Common myeloid progenitor, CD34-positive (primary cell): ENCODE measurements around the gene SLC6A9.

Experiments used
- CTCF ChIA-PET: fragments of 350-600 bp; sonication (Branson Sonifier 250); formaldehyde crosslinking; loops from one replicate; lab custom pipeline; 2021; ENCODE audit warnings: antibody characterized with exemption; lab: Charles Lee
- POLR2A ChIA-PET: fragments of 350-600 bp; sonication (Branson Sonifier 250); formaldehyde crosslinking; loops from one replicate; lab custom pipeline; 2021; ENCODE audit warnings: antibody characterized with exemption; lab: Charles Lee
- DNase-seq, 3 donors: peaks; one replicate each; pipeline versions ENCODE4 v3.0.0 to v3.0.0-alpha.2; 2013
- H3K27ac ChIP-seq, 2 experiments: 1 replicate in 1 of 2; 2 replicates in 1 of 2; pipeline ENCODE4 v1.7.0; 2013; ENCODE audit warnings: inconsistent platforms in 2 of 2, low read length in 2 of 2, mild to moderate bottlenecking in 2 of 2, low read depth in 1 of 2, moderate library complexity in 1 of 2; ENCODE audit not compliant: severe bottlenecking in 2 of 2, insufficient read depth in 1 of 2, poor library complexity in 1 of 2
- H3K27me3 ChIP-seq, 5 experiments: replicated peaks in 2 of 5; 1 replicate in 3 of 5; 2 replicates in 2 of 5; pipeline versions ENCODE4 v1.6.1 to v1.7.0; 2013; ENCODE audit warnings: low read length in 4 of 5, mild to moderate bottlenecking in 2 of 5, moderate library complexity in 2 of 5, inconsistent platforms in 1 of 5; ENCODE audit not compliant: insufficient read depth in 5 of 5, control insufficient read depth in 4 of 5
- H3K36me3 ChIP-seq, 4 experiments: 1 replicate in 2 of 4; 2 replicates in 2 of 4; pipeline versions ENCODE4 v1.6.1 to v1.7.0; 2013; ENCODE audit warnings: low read length in 3 of 4, control low read depth in 1 of 4, mild to moderate bottlenecking in 1 of 4; ENCODE audit not compliant: control insufficient read depth in 4 of 4, insufficient read depth in 4 of 4
- H3K4me1 ChIP-seq, 4 experiments: 1 replicate in 3 of 4; 2 replicates in 1 of 4; pipeline versions ENCODE4 v1.6.1 to v1.7.1; 2013; ENCODE audit warnings: low read length in 3 of 4, mild to moderate bottlenecking in 3 of 4, control low read depth in 1 of 4, inconsistent platforms in 1 of 4, moderate library complexity in 1 of 4; ENCODE audit not compliant: control insufficient read depth in 4 of 4, insufficient read depth in 4 of 4; ENCODE audit errors: control extremely low read depth in 1 of 4
- H3K4me3 ChIP-seq, 7 experiments: 1 replicate in 4 of 7; 2 replicates in 3 of 7; pipeline versions ENCODE4 v1.5.1 to v1.7.0; 2013; ENCODE audit warnings: mild to moderate bottlenecking in 7 of 7, low read length in 6 of 7, moderate library complexity in 6 of 7, inconsistent platforms in 2 of 7, low read depth in 2 of 7, control low read depth in 1 of 7; ENCODE audit not compliant: insufficient read depth in 4 of 7, control insufficient read depth in 1 of 7; ENCODE audit errors: extremely low read depth in 1 of 7
- H3K9me3 ChIP-seq, 5 experiments: 1 replicate in 4 of 5; 2 replicates in 1 of 5; pipeline versions ENCODE4 v1.6.1 to v1.7.1; 2013; ENCODE audit warnings: low read length in 4 of 5, mild to moderate bottlenecking in 2 of 5, inconsistent platforms in 1 of 5, low read depth in 1 of 5, moderate library complexity in 1 of 5; ENCODE audit not compliant: control insufficient read depth in 4 of 5, insufficient read depth in 2 of 5; ENCODE audit errors: control extremely low read depth in 1 of 5
- WGBS: methylation state at CpG from one replicate; pipeline ENCODE4 v1.1.5; 2013; ENCODE audit not compliant: insufficient coverage; 5-methylcytosine and 5-hydroxymethylcytosine counted together

The SLC6A9 gene

DNA sequence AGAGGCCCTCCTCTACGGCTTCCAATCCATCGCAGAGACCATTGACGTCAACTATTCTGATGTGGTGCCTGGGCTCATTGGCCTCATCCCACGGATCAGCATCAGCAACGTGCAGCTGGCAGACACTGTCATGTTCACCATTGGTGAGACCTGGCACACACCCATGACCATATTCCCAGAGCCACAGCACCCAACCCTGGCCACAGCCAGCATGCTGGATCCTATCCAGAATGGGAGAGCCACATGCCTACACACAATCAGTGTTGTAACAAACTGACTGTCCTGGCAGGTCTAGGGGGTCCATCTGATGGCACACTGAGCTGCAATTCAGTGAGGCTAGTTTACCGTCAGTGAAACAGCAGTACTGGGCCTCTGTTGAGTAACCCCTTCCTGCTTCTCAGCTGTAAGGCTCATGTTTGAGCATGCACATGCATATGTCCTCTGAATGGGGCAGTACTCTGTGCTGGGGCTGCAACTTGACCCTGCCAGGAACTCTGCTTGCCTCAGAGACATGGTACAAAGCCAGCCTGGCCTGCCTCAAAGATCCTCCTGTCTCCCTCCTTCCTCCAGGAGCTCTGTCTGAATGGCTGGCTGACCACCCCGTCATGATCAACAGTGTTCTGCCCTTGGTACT is 73.7 kb downstream of the SLC6A9 start:
- Histone ChIP-seq H3K4me3 (no peak overlapping the region), H3K9me3 (no peaks in the 10 kb centered on the region), H3K27ac (no peak overlapping the region), H3K27me3 (no peaks in the 10 kb centered on the region), H3K36me3 (peaks cover 3 to 57% (median 38%) of the 10 kb centered on the region in 4 experiments), H3K4me1 (no peaks in the 10 kb centered on the region)
- ChIA-PET CTCF (interaction anchor here (1.8 to 3.7 kb wide), 3 partner anchors 10 to 24 kb away, joined by 5 to 22 read pairs (median 7); partner anchors contain the start of genes ARTN, DPH2 and IPO13), POLR2A (no interaction called here)
- 97% methylated on average over 7 of the region's 7 CpGs for WGBS
- DNase-seq, result no peak

DNA sequence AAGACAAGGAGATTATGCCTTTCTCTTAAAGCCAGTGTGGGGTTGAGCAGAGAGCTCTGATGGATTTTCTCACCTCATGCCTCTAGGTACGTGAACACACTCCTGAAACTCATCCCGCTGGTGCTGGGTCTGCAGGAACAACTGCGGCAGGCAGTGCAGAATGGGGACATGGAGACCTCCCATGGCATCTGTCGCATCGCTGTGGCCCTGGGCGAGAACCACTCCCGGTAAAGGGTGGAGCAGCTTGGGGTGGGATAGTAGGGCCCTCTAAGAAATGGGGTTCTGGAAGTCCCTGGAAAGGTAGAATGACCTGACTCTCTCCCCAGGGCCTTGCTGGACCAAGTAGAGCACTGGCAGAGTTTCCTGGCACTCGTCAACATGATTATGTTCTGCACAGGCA is 75.0 kb downstream of the SLC6A9 start:
- POLR2A ChIA-PET, result no interaction called here
- Histone ChIP-seq H3K27ac (no peak overlapping the region), H3K36me3 (peaks cover 3 to 48% (median 28%) of the 10 kb centered on the region in 4 experiments), H3K27me3 (no peaks in the 10 kb centered on the region), H3K9me3 (no peaks in the 10 kb centered on the region), H3K4me3 (no peak overlapping the region), H3K4me1 (no peaks in the 10 kb centered on the region)
- DNase-seq, result no peak
- 100% methylated on average over 8 of the region's 8 CpGs for WGBS
- CTCF ChIA-PET, result interaction anchor here (0.7 to 4.2 kb wide), 5 partner anchors 8 to 192 kb away, joined by 3 to 18 read pairs (median 7); partner anchors contain the start of gene ARTN

DNA sequence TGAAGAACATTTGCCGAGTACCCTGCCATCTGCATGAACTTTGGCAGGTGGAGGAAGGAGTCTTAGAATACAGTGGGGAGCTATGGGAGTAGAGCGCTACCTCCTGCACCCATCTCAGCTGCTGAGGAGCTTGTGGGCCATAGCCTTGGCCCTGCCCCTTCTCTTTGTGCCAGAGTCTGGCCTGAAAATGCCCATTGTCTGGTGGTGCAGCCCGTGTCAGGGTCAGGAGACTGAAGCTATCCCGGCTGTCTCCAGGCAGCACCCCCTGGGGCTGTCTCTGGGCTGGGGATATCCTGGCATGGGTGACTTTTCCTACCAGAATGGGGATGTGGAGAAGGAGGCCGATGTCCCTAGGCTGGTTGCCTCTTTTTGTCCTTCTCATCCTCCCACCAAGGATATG is 77.2 kb downstream of the SLC6A9 start:
- H3K9me3 ChIP-seq, result no peaks in the 10 kb centered on the region
- H3K27ac ChIP-seq, result no peak overlapping the region
- peaks cover 6 to 42% (median 27%) of the 10 kb centered on the region in 4 experiments for H3K36me3 ChIP-seq
- ChIA-PET POLR2A (no interaction called here), CTCF (interaction anchor here (0.7 to 4.2 kb wide), 6 partner anchors 10 to 52 kb away, joined by 3 to 18 read pairs (median 4); partner anchors contain the start of genes ARTN, ATP6V0B and DPH2)
- no CpG with 5 or more reads among the region's 5 CpGs for WGBS
- no peak overlapping the region for H3K4me3 ChIP-seq
- DNase-seq, result no peak
- no peaks in the 10 kb centered on the region for H3K27me3 ChIP-seq
- no peaks in the 10 kb centered on the region for H3K4me1 ChIP-seq

DNA sequence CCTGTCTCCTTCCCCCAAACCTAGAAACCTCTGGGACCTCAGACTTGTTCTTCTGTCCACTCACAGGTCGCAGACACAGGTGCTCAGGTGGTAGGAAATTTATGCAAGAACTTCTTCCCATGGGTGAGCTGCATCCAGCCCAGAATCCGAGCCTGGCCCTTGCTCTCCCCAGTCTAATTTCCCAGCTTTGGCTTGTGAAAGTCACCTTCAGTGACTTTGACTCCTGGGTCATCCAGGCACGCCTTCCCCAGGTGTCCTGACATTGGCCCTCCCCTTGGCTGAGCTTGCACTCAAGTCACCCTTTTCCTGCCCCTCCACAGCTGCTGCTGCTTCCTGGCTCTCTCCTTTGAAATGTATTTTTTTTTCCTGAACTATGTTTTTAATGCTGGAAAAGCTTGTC is 77.9 kb downstream of the SLC6A9 start:
- Histone ChIP-seq H3K4me1 (peaks cover 0 to 3% (median 0%) of the 10 kb centered on the region in 4 experiments), H3K27me3 (no peaks in the 10 kb centered on the region), H3K9me3 (no peaks in the 10 kb centered on the region), H3K4me3 (no peak overlapping the region), H3K27ac (no peak overlapping the region), H3K36me3 (peaks cover 6 to 36% (median 23%) of the 10 kb centered on the region in 4 experiments)
- ChIA-PET POLR2A (no interaction called here), CTCF (interaction anchor here (0.7 to 4.2 kb wide), 6 partner anchors 10 to 21 kb away, joined by 3 to 18 read pairs (median 4); partner anchors contain the start of genes ARTN, ATP6V0B and DPH2)
- DNase-seq, result no peak
- WGBS, result 96% methylated on average over 2 of the region's 3 CpGs

DNA sequence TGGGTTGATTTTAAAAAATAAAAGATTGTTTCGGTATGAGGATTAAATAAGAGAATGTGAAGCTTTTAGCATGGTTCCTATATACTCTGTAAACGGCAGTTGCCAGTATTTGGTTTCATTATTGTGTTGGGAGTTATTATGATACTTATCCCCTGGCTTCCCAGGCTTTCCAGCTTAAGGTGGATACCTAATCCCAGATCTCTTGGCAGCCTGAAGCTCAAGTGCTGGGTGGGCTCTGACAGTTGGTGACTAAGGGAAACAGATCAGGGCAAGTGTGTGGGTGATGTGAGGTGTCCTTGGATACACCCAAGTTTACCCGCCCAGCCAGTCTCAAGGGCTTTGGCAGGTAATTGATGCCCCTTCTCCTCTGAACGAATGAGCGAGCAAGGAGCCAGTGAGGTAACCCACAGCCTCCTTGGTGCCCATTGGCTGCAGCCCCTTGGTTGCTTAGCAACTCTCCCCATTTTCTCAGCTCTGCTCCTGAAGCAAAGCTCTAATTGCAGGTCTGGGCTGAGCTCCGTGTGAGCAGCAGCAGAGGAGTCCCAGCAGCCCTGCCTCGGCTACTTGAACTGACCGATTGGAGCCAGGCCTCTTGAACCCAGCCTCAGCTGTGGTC is 78.4 kb downstream of the SLC6A9 start:
- peaks cover 6 to 30% (median 19%) of the 10 kb centered on the region in 4 experiments for H3K36me3 ChIP-seq
- peaks cover 3 to 8% (median 4%) of the 10 kb centered on the region in 4 experiments for H3K4me1 ChIP-seq
- ChIA-PET CTCF (interaction anchor here (1.1 to 4.2 kb wide), 5 partner anchors 10 to 22 kb away, joined by 3 to 18 read pairs (median 4); partner anchors contain the start of genes ARTN and ATP6V0B), POLR2A (no interaction called here)
- peak in 1 of 3 donors; percentile 11 for DNase-seq
- H3K27ac ChIP-seq, result no peak overlapping the region
- no peaks in the 10 kb centered on the region for H3K27me3 ChIP-seq
- no peaks in the 10 kb centered on the region for H3K9me3 ChIP-seq
- H3K4me3 ChIP-seq, result no peak overlapping the region
- 100% methylated on average over 8 of the region's 8 CpGs for WGBS

DNA sequence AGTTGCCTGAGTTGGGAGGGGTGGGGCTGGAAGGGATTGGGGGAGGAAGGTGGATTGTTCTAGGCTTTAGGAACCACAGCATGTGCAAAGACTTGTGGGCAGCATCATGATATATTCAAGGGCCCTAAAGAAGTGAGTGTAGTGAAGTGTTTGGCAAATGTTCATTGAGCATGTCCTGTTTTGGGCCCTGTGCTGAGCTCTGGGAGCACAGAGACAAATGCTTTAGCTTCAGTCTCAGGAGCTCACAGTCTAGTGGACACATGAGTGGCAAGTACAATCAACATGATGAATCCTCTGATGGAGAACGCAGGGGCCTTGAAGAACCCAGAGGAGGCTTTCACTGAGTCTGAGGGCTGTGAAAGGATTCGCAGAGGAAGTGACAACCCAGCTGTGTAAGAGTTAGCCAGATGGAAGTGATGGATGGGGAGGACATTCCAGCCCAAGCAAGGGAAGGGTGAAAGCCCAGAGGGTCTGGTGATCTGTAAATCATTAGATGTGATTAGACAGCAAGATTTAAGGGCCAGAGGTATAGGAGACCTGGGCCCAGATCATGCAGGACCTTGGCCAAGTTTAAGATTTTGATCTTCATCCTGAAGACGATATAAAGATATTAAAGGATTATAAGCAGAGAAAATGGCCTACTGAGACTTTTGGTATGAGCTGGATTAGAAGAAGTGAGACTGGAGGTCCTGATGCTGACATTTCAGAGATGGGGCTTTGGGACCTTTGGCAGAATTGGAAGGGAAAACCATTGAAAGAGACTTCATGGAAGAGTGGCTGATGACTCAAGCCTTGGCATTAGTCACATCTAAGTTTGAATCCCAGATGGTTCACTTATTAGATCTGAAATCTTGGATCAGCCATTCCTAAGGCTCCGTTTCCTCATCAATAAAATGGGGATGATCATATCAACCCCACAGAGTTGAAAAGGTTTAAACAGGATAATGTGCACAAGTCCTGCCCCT is 80.0 kb downstream of the SLC6A9 start:
- CTCF ChIA-PET, result interaction anchor here (1.0 to 9.4 kb wide), 5 partner anchors 15 to 39 kb away, joined by 3 to 120 read pairs (median 3); partner anchors contain the start of gene ARTN
- POLR2A ChIA-PET, result interaction anchor here (1.0 kb wide), 1 partner anchor 177 kb away, joined by 3 read pairs; no protein-coding TSS in a partner anchor
- Histone ChIP-seq H3K27me3 (no peaks in the 10 kb centered on the region), H3K4me3 (no peak overlapping the region), H3K27ac (no peak overlapping the region), H3K9me3 (no peaks in the 10 kb centered on the region), H3K4me1 (peaks cover 6 to 17% (median 13%) of the 10 kb centered on the region in 4 experiments), H3K36me3 (peaks cover 3 to 15% (median 12%) of the 10 kb centered on the region in 4 experiments)
- 100% methylated on average over 3 of the region's 4 CpGs for WGBS
- no peak for DNase-seq
